Measurements from ENCODE around the gene CDON. TPM values are rescaled to one million over a fixed set of nuclear protein-coding genes. Genes with fewer than 3 reads are reported as not detected.

CDON gene
- total and polyA plus RNA-seq, 2 donors (not counting 1 experiment from before 2014, with no cell fraction given) = 0.01 TPM; not detected in 1

GRCh38 chr11:126035718-126036117 is 26.9 kb downstream of the CDON start:
- ChIA-PET CTCF (no interaction called here), POLR2A (no interaction called here)
- no peak overlapping the region for H3K4me3 Mint-ChIP-seq
- H3K27ac Mint-ChIP-seq = no peak overlapping the region
- H3K9me3 ChIP-seq (ENCODE audit: control extremely low read depth in 1 of 3, control insufficient read depth in 2 of 3, insufficient read depth in 1 of 3, low read length in 2 of 3) = no peaks in the 10 kb centered on the region
- peaks cover 29% of the 10 kb centered on the region for H3K27me3 Mint-ChIP-seq
- H2AFZ ChIP-seq (ENCODE audit: insufficient read depth, low read depth, low read length, poor library complexity, severe bottlenecking) = no peak overlapping the region
- H3K4me3 ChIP-seq (ENCODE audit: control extremely low read depth in 1 of 5, extremely low read depth in 1 of 5, insufficient read depth in 1 of 5, low read depth in 2 of 5, low read length in 4 of 5) = no peak overlapping the region
- H3K36me3 ChIP-seq (replicated peaks in 1 of 2; ENCODE audit: control extremely low read depth in 1 of 2, control insufficient read depth in 1 of 2, extremely low read depth in 1 of 2, insufficient read depth in 2 of 2, low read length in 1 of 2) = no peaks in the 10 kb centered on the region
- ATAC-seq (ENCODE audit: low read depth) (no peak), DNase-seq (no peak)
- TF ChIP-seq EZH2 (IDR thresholded peaks at IDR 0.05; ENCODE audit: borderline replicate concordance, insufficient read depth, low read depth, low read length, poor library complexity, severe bottlenecking) (no peak), CTCF (IDR thresholded peaks at IDR 0.05) (no peak)
- no peak overlapping the region for H3K27ac ChIP-seq (ENCODE audit: low read length in 2 of 2)
- no peak overlapping the region for H3K9ac ChIP-seq (ENCODE audit: low read length)
- H3K9me3 Mint-ChIP-seq (ENCODE audit: insufficient read depth) = no peaks in the 10 kb centered on the region
- no peaks in the 10 kb centered on the region for H3K4me1 Mint-ChIP-seq
- H3K79me2 ChIP-seq (ENCODE audit: control insufficient read depth, insufficient read depth, low read length) = no peaks in the 10 kb centered on the region
- no peak overlapping the region for H3K4me2 ChIP-seq (replicated peaks; ENCODE audit: low read depth, low read length, poor library complexity, severe bottlenecking)
- H3K4me1 ChIP-seq (ENCODE audit: control insufficient read depth in 2 of 2, insufficient read depth in 2 of 2, low read length in 2 of 2) = no peaks in the 10 kb centered on the region
- 93% methylated on average over 4 of the region's 5 CpGs for WGBS (ENCODE audit: insufficient coverage)
- intact Hi-C loops (cut with micrococcal nuclease) = no loop called here
- H3K27me3 ChIP-seq (replicated peaks in 1 of 4; ENCODE audit: control extremely low read depth in 1 of 4, control insufficient read depth in 3 of 4, insufficient read depth in 4 of 4, low read length in 3 of 4) = peaks cover 0 to 3% (median 0%) of the 10 kb centered on the region in 4 experiments
- no peaks in the 10 kb centered on the region for H4K20me1 ChIP-seq (ENCODE audit: control insufficient read depth, insufficient read depth, low read length, poor library complexity, severe bottlenecking)

- intact Hi-C loops (cut with micrococcal nuclease) = no loop called here
- no peak for ATAC-seq (ENCODE audit: low read depth)
- H3K4me1 Mint-ChIP-seq = no peaks in the 10 kb centered on the region
- no peak overlapping the region for H3K4me2 ChIP-seq (replicated peaks; ENCODE audit: low read depth, low read length, poor library complexity, severe bottlenecking)
- TF ChIP-seq EZH2 (IDR thresholded peaks at IDR 0.05; ENCODE audit: borderline replicate concordance, insufficient read depth, low read depth, low read length, poor library complexity, severe bottlenecking) (no peak), CTCF (IDR thresholded peaks at IDR 0.05) (no peak)
- no peaks in the 10 kb centered on the region for H3K4me1 ChIP-seq (ENCODE audit: control insufficient read depth in 2 of 2, insufficient read depth in 2 of 2, low read length in 2 of 2)
- ChIA-PET POLR2A (no interaction called here), CTCF (no interaction called here)
- no peak overlapping the region for H3K9ac ChIP-seq (ENCODE audit: low read length)
- no peak overlapping the region for H2AFZ ChIP-seq (ENCODE audit: insufficient read depth, low read depth, low read length, poor library complexity, severe bottlenecking)
- no peak overlapping the region for H3K4me3 Mint-ChIP-seq
- DNase-seq = no peak
- no peak overlapping the region for H3K27ac ChIP-seq (ENCODE audit: low read length in 2 of 2)
- H3K9me3 Mint-ChIP-seq (ENCODE audit: insufficient read depth) = no peaks in the 10 kb centered on the region
- peaks cover 0 to 3% (median 0%) of the 10 kb centered on the region in 4 experiments for H3K27me3 ChIP-seq (replicated peaks in 1 of 4; ENCODE audit: control extremely low read depth in 1 of 4, control insufficient read depth in 3 of 4, insufficient read depth in 4 of 4, low read length in 3 of 4)
- H3K79me2 ChIP-seq (ENCODE audit: control insufficient read depth, insufficient read depth, low read length) = no peaks in the 10 kb centered on the region
- H3K9me3 ChIP-seq (ENCODE audit: control extremely low read depth in 1 of 3, control insufficient read depth in 2 of 3, insufficient read depth in 1 of 3, low read length in 2 of 3) = no peaks in the 10 kb centered on the region
- H3K36me3 ChIP-seq (replicated peaks in 1 of 2; ENCODE audit: control extremely low read depth in 1 of 2, control insufficient read depth in 1 of 2, extremely low read depth in 1 of 2, insufficient read depth in 2 of 2, low read length in 1 of 2) = no peaks in the 10 kb centered on the region
- peaks cover 29% of the 10 kb centered on the region for H3K27me3 Mint-ChIP-seq
- no peak overlapping the region for H3K4me3 ChIP-seq (ENCODE audit: control extremely low read depth in 1 of 5, extremely low read depth in 1 of 5, insufficient read depth in 1 of 5, low read depth in 2 of 5, low read length in 4 of 5)
- 100% methylated on average over 1 of the region's 5 CpGs for WGBS (ENCODE audit: insufficient coverage)
- H4K20me1 ChIP-seq (ENCODE audit: control insufficient read depth, insufficient read depth, low read length, poor library complexity, severe bottlenecking) = no peaks in the 10 kb centered on the region
- no peak overlapping the region for H3K27ac Mint-ChIP-seq
Measured at GRCh38 chr11:126034933-126035425, 27.7 kb downstream of the CDON start.
